B cell (primary cell): ENCODE data around the gene MGAT1. TPM values are rescaled to one million over a fixed set of nuclear protein-coding genes. Genes with fewer than 3 reads are reported as not detected.

ENCODE experiments used
- ATAC-seq: fragments of 200-7000 bp; cut with Tn5 transposase; one replicate; pipeline ENCODE4 v1.10.0; 2021; ENCODE audit warnings: low read depth, mild to moderate bottlenecking, moderate number of reproducible peaks, moderate library complexity
- CTCF ChIA-PET: fragments of 350-600 bp; sonication (Branson Sonifier 250); formaldehyde crosslinking; loops from one replicate; lab custom pipeline; 2021; ENCODE audit warnings: antibody characterized with exemption, inconsistent platforms; lab: Charles Lee
- POLR2A ChIA-PET: fragments of 350-600 bp; sonication (Branson Sonifier 250); formaldehyde crosslinking; loops from one replicate; lab custom pipeline; 2021; ENCODE audit warnings: antibody characterized with exemption; lab: Charles Lee
- DNase-seq: peaks from one replicate; pipeline ENCODE4 v3.0.0; 2013
- H2AFZ ChIP-seq: 2 replicates; pipeline ENCODE4 v1.6.1; 2012; ENCODE audit warnings: mild to moderate bottlenecking, low read depth, low read length; ENCODE audit not compliant: insufficient read depth, poor library complexity, severe bottlenecking
- H3K27ac ChIP-seq, 2 donors: 1 replicate in 1 of 2; 2 replicates in 1 of 2; pipeline ENCODE4 v1.5.1; 2012 to 2013; ENCODE audit warnings: low read length in 2 of 2, mild to moderate bottlenecking in 2 of 2, moderate library complexity in 1 of 2
- H3K27me3 ChIP-seq, 4 experiments: fragments of 200-600 bp in 1 of 4; sonication (generic) in 1 of 4; replicated peaks in 1 of 4; 1 replicate in 2 of 4; 2 replicates in 2 of 4; pipeline versions ENCODE4 v1.6.1 to v1.7.0; 2013 to 2016; ENCODE audit warnings: low read length in 3 of 4, mild to moderate bottlenecking in 2 of 4, mixed read lengths in 1 of 4, moderate library complexity in 1 of 4; ENCODE audit not compliant: insufficient read depth in 4 of 4, control insufficient read depth in 3 of 4; ENCODE audit errors: control extremely low read depth in 1 of 4
- H3K36me3 ChIP-seq, 2 experiments: replicated peaks in 1 of 2; 1 replicate in 1 of 2; 2 replicates in 1 of 2; pipeline versions ENCODE4 v1.6.1 to v1.7.1; 2013; ENCODE audit warnings: low read length in 1 of 2; ENCODE audit not compliant: insufficient read depth in 2 of 2, control insufficient read depth in 1 of 2; ENCODE audit errors: control extremely low read depth in 1 of 2, extremely low read depth in 1 of 2
- H3K4me1 ChIP-seq, 2 donors: fragments of 200-600 bp in 1 of 2; sonication (generic) in 1 of 2; 1 replicate in 1 of 2; 2 replicates in 1 of 2; pipeline versions ENCODE4 v1.5.1 to v1.6.1; 2013 to 2017; ENCODE audit warnings: low read length in 2 of 2; ENCODE audit not compliant: control insufficient read depth in 2 of 2, insufficient read depth in 2 of 2
- H3K4me2 ChIP-seq: replicated peaks from 2 replicates; pipeline ENCODE3; 2012; ENCODE audit warnings: mild to moderate bottlenecking, low read depth, low read length; ENCODE audit not compliant: poor library complexity, severe bottlenecking
- H3K4me3 ChIP-seq, 5 experiments: fragments of 200-600 bp in 1 of 5; sonication (generic) in 1 of 5; 1 replicate in 3 of 5; 2 replicates in 2 of 5; pipeline versions ENCODE4 v1.5.1 to v1.7.0; 2011 to 2016; ENCODE audit warnings: low read length in 4 of 5, mild to moderate bottlenecking in 4 of 5, low read depth in 2 of 5, control low read depth in 1 of 5, moderate library complexity in 1 of 5; ENCODE audit not compliant: insufficient read depth in 1 of 5; ENCODE audit errors: control extremely low read depth in 1 of 5, extremely low read depth in 1 of 5
- H3K79me2 ChIP-seq: fragments of 200-600 bp; sonication (generic); one replicate; pipeline ENCODE4 v1.6.0; 2016; ENCODE audit warnings: low read length; ENCODE audit not compliant: control insufficient read depth, insufficient read depth
- H3K9ac ChIP-seq: fragments of 200-600 bp; sonication (generic); 2 replicates; pipeline ENCODE4 v1.6.1; 2017; ENCODE audit warnings: mild to moderate bottlenecking, low read length, moderate library complexity
- H3K9me3 ChIP-seq, 3 donors: one replicate each; pipeline versions ENCODE4 v1.6.1 to v1.7.1; 2013; ENCODE audit warnings: low read length in 2 of 3; ENCODE audit not compliant: control insufficient read depth in 2 of 3, insufficient read depth in 1 of 3; ENCODE audit errors: control extremely low read depth in 1 of 3
- H4K20me1 ChIP-seq: 2 replicates; pipeline ENCODE4 v1.6.0; 2012; ENCODE audit warnings: mild to moderate bottlenecking, low read length; ENCODE audit not compliant: insufficient read depth, control insufficient read depth, poor library complexity, severe bottlenecking
- H3K27ac Mint-ChIP-seq: one replicate; pipeline ENCODE4 v1.8.0; 2021; ENCODE audit warnings: mixed read lengths
- H3K27me3 Mint-ChIP-seq: one replicate; pipeline ENCODE4 v1.8.0; 2021; ENCODE audit warnings: mixed read lengths
- H3K4me1 Mint-ChIP-seq: one replicate; pipeline ENCODE4 v1.8.0; 2021; ENCODE audit warnings: mixed read lengths
- H3K4me3 Mint-ChIP-seq: one replicate; pipeline ENCODE4 v1.8.0; 2021; ENCODE audit warnings: mixed read lengths
- H3K9me3 Mint-ChIP-seq: one replicate; pipeline ENCODE4 v1.8.0; 2022; ENCODE audit warnings: mixed read lengths; ENCODE audit not compliant: insufficient read depth
- CTCF ChIP-seq: fragments of 200-600 bp; IDR thresholded peaks from one replicate; pipeline ENCODE4 v1.8.0; 2022; ENCODE audit warnings: antibody characterized with exemption, mild to moderate bottlenecking
- EZH2 ChIP-seq: IDR thresholded peaks from 2 replicates; pipeline ENCODE4 v1.6.1; 2012; ENCODE audit warnings: borderline replicate concordance, low read depth, mild to moderate bottlenecking, moderate library complexity, low read length; ENCODE audit not compliant: insufficient read depth, poor library complexity, severe bottlenecking
- WGBS: methylation state at CpG from one replicate; pipeline ENCODE4 v1.1.5; 2013; ENCODE audit warnings: missing lambda C conversion rate; ENCODE audit not compliant: insufficient coverage; 5-methylcytosine and 5-hydroxymethylcytosine counted together
- intact Hi-C: fragments of 100-400 bp; cut with micrococcal nuclease; formaldehyde crosslinking; loops from one replicate; pipeline ENCODE4 v1.10.0; 2022
- polyA plus RNA-seq: library from polyadenylated mRNA; depleted of rRNA; stranded (reverse); fragments of >200 nt; gene quantifications from 2 replicates; pipeline ENCODE4 v1.2.3, GENCODE V29; 2012
- total RNA-seq, 2 donors: library from RNA; stranded (reverse); fragments of 120-200 nt in 1 of 2; gene quantifications; 1 replicate in 1 of 2; 2 replicates in 1 of 2; pipeline versions ENCODE4 v1.2.3 to v1.2.4, GENCODE V29; 2013 to 2022

The MGAT1 gene
- total and polyA plus RNA-seq, 2 donors (not counting 1 experiment from before 2014, with no cell fraction given): 81.2 to 140 TPM

- Histone ChIP-seq H3K4me1 (peaks cover 43 to 51% of the 10 kb centered on the region in 2 donors), H3K79me2 (peaks cover 10% of the 10 kb centered on the region), H3K27ac (no peak overlapping the region), H3K4me3 (no peak overlapping the region), H3K27me3 (no peaks in the 10 kb centered on the region), H3K36me3 (no peaks in the 10 kb centered on the region), H3K4me2 (peak overlapping the region; percentile 23), H4K20me1 (no peaks in the 10 kb centered on the region), H3K9ac (no peak overlapping the region), H2AFZ (no peak overlapping the region), H3K9me3 (no peaks in the 10 kb centered on the region)
- WGBS: 61% methylated on average over 10 of the region's 13 CpGs
- Mint-ChIP-seq H3K4me3 (peak overlapping the region; percentile 49), H3K9me3 (no peaks in the 10 kb centered on the region), H3K4me1 (peaks cover 55% of the 10 kb centered on the region), H3K27ac (peak overlapping the region; percentile 60), H3K27me3 (no peaks in the 10 kb centered on the region)
- TF ChIP-seq CTCF (no peak), EZH2 (no peak)
- intact Hi-C loops: no loop called here
- DNase-seq (no peak), ATAC-seq (peak; percentile 39)
- ChIA-PET POLR2A (interaction anchor here (1.0 to 1.6 kb wide), 3 partner anchors 11 to 14 kb away, joined by 3 to 5 read pairs (median 4); no protein-coding TSS in a partner anchor), CTCF (interaction anchor here (1.0 to 2.8 kb wide), 4 partner anchors 13 to 50 kb away, joined by 3 to 22 read pairs (median 6); no protein-coding TSS in a partner anchor)
Observed at GRCh38 chr5:180817893-180818674, 15.5 kb upstream of the MGAT1 start.
